Duodenal mucosa (tissue), 2 donors: ENCODE measurements around the gene SGMS1.

Experiments
- H3K27ac ChIP-seq: one replicate; pipeline ENCODE4 v1.7.0; 2013; ENCODE audit warnings: low read depth, low read length
- H3K27me3 ChIP-seq, 2 donors: one replicate each; pipeline ENCODE4 v1.7.0; 2013; ENCODE audit warnings: low read length in 2 of 2, control low read depth in 1 of 2; ENCODE audit not compliant: insufficient read depth in 2 of 2, control insufficient read depth in 1 of 2
- H3K36me3 ChIP-seq, 2 donors: one replicate each; pipeline ENCODE4 v1.7.0; 2013; ENCODE audit warnings: low read length in 2 of 2, control low read depth in 1 of 2; ENCODE audit not compliant: insufficient read depth in 2 of 2, control insufficient read depth in 1 of 2
- H3K4me1 ChIP-seq, 2 donors: one replicate each; pipeline ENCODE4 v1.7.0; 2013; ENCODE audit warnings: low read length in 2 of 2, control low read depth in 1 of 2; ENCODE audit not compliant: insufficient read depth in 2 of 2, control insufficient read depth in 1 of 2
- H3K4me3 ChIP-seq, 2 donors: one replicate each; pipeline ENCODE4 v1.7.0; 2013; ENCODE audit warnings: low read length in 2 of 2, low read depth in 1 of 2
- H3K9ac ChIP-seq, 2 donors: one replicate each; pipeline ENCODE4 v1.7.0; 2013; ENCODE audit warnings: low read length in 2 of 2, low read depth in 1 of 2
- H3K9me3 ChIP-seq, 2 donors: one replicate each; pipeline ENCODE4 v1.7.0; 2013; ENCODE audit warnings: low read length in 2 of 2, control low read depth in 1 of 2; ENCODE audit not compliant: control insufficient read depth in 1 of 2

Gene SGMS1

GRCh38 chr10:50324046-50324445, 299.7 kb downstream of the SGMS1 start:
- no peak overlapping the region for H3K4me3 ChIP-seq
- H3K9ac ChIP-seq, result no peak overlapping the region
- no peaks in the 10 kb centered on the region for H3K9me3 ChIP-seq
- H3K27me3 ChIP-seq, result no peaks in the 10 kb centered on the region
- H3K4me1 ChIP-seq, result peaks cover 0 to 20% of the 10 kb centered on the region in 2 donors
- peaks cover 0 to 3% of the 10 kb centered on the region in 2 donors for H3K36me3 ChIP-seq
- H3K27ac ChIP-seq, result no peak overlapping the region

DNA sequence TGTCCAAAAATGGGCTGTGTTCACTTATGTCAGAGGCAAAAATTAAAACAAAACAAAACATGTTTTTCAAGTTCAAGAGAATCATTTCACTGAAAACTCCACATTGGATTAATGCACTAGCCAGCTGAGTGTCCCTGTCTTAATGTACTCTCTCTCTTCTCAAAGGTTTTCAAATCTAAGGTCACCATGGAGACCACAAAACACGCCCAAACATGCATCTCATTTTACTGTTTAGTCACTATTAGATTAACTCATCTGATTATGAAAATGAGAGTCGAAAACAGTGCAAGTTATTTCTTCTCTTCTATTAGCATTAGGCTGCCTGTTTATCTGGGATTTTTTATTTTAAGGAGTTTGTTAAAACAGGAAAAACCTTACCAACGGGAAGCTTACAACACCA, 301.7 kb downstream of the SGMS1 start:
- Histone ChIP-seq H3K4me1 (peaks cover 0 to 13% of the 10 kb centered on the region in 2 donors), H3K27ac (no peak overlapping the region), H3K36me3 (peaks cover 0 to 3% of the 10 kb centered on the region in 2 donors), H3K9me3 (no peaks in the 10 kb centered on the region), H3K9ac (no peak overlapping the region), H3K27me3 (no peaks in the 10 kb centered on the region), H3K4me3 (no peak overlapping the region)

- Histone ChIP-seq H3K36me3 (peaks cover 0 to 3% of the 10 kb centered on the region in 2 donors), H3K4me1 (peaks cover 0 to 2% of the 10 kb centered on the region in 2 donors), H3K9ac (no peak overlapping the region), H3K4me3 (no peak overlapping the region), H3K9me3 (no peaks in the 10 kb centered on the region), H3K27ac (no peak overlapping the region), H3K27me3 (no peaks in the 10 kb centered on the region)
Observed at GRCh38 chr10:50318129-50318528, 305.6 kb downstream of the SGMS1 start.

- Histone ChIP-seq H3K9ac (no peak overlapping the region), H3K4me1 (no peaks in the 10 kb centered on the region), H3K4me3 (no peak overlapping the region), H3K9me3 (no peaks in the 10 kb centered on the region), H3K27me3 (no peaks in the 10 kb centered on the region), H3K36me3 (peaks cover 0 to 6% of the 10 kb centered on the region in 2 donors), H3K27ac (no peak overlapping the region)
Observed at GRCh38 chr10:50316695-50317648, 306.8 kb downstream of the SGMS1 start.

GRCh38 chr10:50316174-50316573, 307.6 kb downstream of the SGMS1 start:
- Histone ChIP-seq H3K27ac (no peak overlapping the region), H3K9ac (no peak overlapping the region), H3K9me3 (no peaks in the 10 kb centered on the region), H3K4me3 (no peak overlapping the region), H3K36me3 (peaks cover 2 to 6% of the 10 kb centered on the region in 2 donors), H3K4me1 (no peaks in the 10 kb centered on the region), H3K27me3 (no peaks in the 10 kb centered on the region)

DNA sequence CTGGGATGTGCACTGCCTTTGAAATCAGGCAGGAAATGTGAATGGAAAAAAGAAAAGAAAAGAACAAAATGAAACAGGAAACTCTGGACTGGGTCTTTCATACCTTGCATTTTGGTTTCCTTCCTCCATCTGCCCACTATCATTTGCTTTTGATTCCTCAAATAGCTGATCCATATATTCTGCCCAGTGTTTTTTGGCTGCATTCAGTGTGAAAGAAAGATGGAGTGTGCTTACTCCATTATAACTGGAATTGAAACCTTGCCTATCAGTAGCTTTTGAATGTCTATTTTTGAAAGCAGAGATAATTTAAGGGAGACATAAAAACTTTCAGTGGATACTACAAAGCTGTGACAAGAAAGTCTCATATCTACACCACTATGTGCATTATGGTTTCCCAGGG, 308.3 kb downstream of the SGMS1 start:
- Histone ChIP-seq H3K9me3 (no peaks in the 10 kb centered on the region), H3K9ac (no peak overlapping the region), H3K27ac (no peak overlapping the region), H3K4me3 (no peak overlapping the region), H3K27me3 (no peaks in the 10 kb centered on the region), H3K36me3 (peaks cover 9 to 11% of the 10 kb centered on the region in 2 donors), H3K4me1 (no peaks in the 10 kb centered on the region)

DNA sequence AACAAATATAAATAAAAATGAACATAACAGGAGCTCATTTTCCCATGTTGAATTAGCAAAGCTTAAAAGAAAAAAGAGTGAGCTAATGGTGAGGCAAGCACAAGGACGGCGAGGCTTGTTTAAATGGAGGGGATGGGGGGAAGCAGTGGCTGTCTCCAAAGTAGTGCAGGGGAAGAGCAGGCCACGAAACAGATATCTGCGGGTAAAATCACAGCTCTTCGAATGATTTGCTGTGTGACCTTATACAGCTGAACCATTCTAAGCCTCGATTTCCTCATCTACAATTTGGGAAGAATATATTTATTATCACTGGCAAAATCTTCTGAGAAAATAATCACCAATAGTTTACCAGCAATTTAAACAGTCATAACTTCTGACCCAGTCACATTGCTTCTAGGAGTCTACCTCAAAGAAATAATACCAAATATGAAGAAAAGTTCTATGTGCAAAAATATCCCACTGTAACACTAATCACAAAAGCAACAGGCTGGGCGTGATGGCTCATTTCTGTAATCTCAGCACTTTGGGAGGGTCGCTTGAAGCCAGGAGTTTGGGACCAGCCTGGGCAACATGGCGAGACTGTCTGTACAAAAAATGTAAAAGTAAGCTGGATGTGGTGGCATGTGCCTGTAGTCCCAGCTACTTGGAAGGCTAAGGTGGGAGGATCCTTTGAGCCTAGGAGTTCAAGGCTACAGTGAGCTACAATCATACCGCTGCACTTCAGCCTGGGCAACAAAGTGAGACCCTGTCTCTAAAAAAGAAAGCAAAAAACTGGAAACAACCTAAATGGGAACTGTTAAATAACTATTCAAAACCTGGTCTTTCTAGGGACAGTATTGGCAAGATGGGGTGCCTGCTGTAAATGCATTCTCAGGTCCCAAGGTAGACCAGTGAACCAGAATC, 309.3 kb downstream of the SGMS1 start:
- no peak overlapping the region for H3K4me3 ChIP-seq
- no peak overlapping the region for H3K27ac ChIP-seq
- no peaks in the 10 kb centered on the region for H3K4me1 ChIP-seq
- peaks cover 18% of the 10 kb centered on the region in 2 donors for H3K36me3 ChIP-seq
- no peak overlapping the region for H3K9ac ChIP-seq
- no peaks in the 10 kb centered on the region for H3K9me3 ChIP-seq
- H3K27me3 ChIP-seq, result no peaks in the 10 kb centered on the region

DNA sequence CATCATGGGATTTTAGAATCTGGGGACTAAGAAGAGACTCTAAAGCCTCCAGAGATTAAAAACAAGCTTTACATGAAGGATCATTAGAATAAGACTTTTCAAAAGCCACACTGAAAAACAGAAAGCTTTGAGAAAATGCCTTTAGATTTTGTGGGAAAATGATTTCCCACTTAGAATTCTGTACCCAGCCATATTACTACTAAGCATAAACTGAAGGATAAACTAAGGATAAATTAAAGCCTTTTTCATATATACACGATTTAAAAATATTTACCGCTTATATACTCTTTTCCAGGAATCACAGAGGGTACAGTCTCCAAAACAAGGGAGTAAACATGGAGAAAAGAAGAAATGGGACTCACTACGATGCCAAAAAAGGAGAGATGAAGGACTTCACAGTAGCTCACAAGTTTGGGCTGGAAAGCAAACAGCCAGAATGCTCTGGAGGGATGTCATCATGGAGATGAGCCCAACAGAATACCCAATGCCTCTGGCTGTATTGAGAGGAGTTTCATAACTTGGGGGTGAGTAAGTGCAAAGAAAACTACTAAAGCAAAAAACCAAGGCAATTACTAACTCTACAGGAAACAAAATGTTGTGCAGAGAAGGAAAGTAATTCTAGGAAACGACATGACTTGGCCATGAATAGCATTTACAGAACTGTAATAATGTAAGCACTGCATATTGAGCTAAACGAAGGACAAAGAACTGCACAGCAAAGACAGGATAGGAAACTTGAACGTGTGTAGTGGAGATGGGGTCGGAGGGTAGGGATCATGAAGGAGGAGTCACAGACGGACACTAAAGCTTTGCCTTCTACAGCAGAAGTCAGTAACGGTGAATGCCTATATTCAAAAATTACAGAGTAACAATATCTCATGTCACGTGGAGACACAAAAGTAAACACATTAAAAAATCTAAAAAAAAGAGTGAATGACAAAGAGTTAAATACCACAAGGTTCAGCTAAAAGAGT, 311.0 kb downstream of the SGMS1 start:
- H3K27ac ChIP-seq, result no peak overlapping the region
- H3K4me1 ChIP-seq, result no peaks in the 10 kb centered on the region
- H3K36me3 ChIP-seq, result peaks cover 25 to 27% of the 10 kb centered on the region in 2 donors
- no peaks in the 10 kb centered on the region for H3K9me3 ChIP-seq
- H3K4me3 ChIP-seq, result no peak overlapping the region
- H3K9ac ChIP-seq, result no peak overlapping the region
- H3K27me3 ChIP-seq, result no peaks in the 10 kb centered on the region

- Histone ChIP-seq H3K4me3 (no peak overlapping the region), H3K27ac (no peak overlapping the region), H3K9ac (no peak overlapping the region), H3K27me3 (no peaks in the 10 kb centered on the region), H3K36me3 (peaks cover 36 to 38% of the 10 kb centered on the region in 2 donors), H3K4me1 (no peaks in the 10 kb centered on the region), H3K9me3 (no peaks in the 10 kb centered on the region)
Observed at GRCh38 chr10:50310560-50311174, 313.1 kb downstream of the SGMS1 start.
